HEK293 (cell line): ENCODE results near the gene MGAT2.

Experiments used
- CTCF ChIA-PET: fragments of 350-600 bp; formaldehyde crosslinking; extraction: SDS; loops from one replicate; lab custom pipeline; 2021; ENCODE audit warnings: antibody characterized with exemption; lab: Yijun Ruan, JAX
- POLR2A ChIA-PET: fragments of 300-600 bp; formaldehyde crosslinking; extraction: SDS; loops from one replicate; lab custom pipeline; 2020; ENCODE audit warnings: antibody characterized with exemption, inconsistent platforms; lab: Yijun Ruan, JAX
- H3K27ac ChIP-seq: fragments of 200-500 bp; sonication (Bioruptor generic); 2 replicates; pipeline ENCODE4 v1.5.1; 2014; ENCODE audit warnings: low read depth, low read length, control low read depth, inconsistent platforms; ENCODE audit errors: extremely low read depth
- H3K36me3 ChIP-seq, 2 experiments: fragments of 200-500 bp in 1 of 2; sonication (Bioruptor generic) in 1 of 2; 1 replicate in 1 of 2; 2 replicates in 1 of 2; pipeline ENCODE4 v1.5.1; 2014 to 2017; ENCODE audit warnings: inconsistent platforms in 2 of 2, low read length in 2 of 2; ENCODE audit not compliant: control insufficient read depth in 2 of 2, insufficient read depth in 1 of 2
- H3K4me1 ChIP-seq: fragments of 200-500 bp; sonication (Bioruptor generic); 2 replicates; pipeline ENCODE4 v1.5.1; 2014; ENCODE audit warnings: mild to moderate bottlenecking, low read length, inconsistent platforms; ENCODE audit not compliant: control insufficient read depth, insufficient read depth
- H3K4me3 ChIP-seq: 2 replicates; pipeline ENCODE4 v1.5.1; 2011; ENCODE audit warnings: low read depth, mild to moderate bottlenecking, control low read depth, low read length, moderate library complexity
- H3K9me3 ChIP-seq: fragments of 200-500 bp; sonication (Bioruptor generic); 2 replicates; pipeline ENCODE4 v1.5.1; 2014; ENCODE audit warnings: low read depth, low read length, inconsistent platforms; ENCODE audit not compliant: control insufficient read depth, insufficient read depth
- BCL11A ChIP-seq: fragments of 450-650 bp; formaldehyde crosslinking; IDR thresholded peaks from 2 replicates; pipeline ENCODE4 v1.5.1; 2016; ENCODE audit warnings: low read depth, missing biosample characterization, missing genetic modification characterization
- KLF7 ChIP-seq: fragments of 450-650 bp; formaldehyde crosslinking; IDR thresholded peaks from 2 replicates; pipeline ENCODE4 v1.5.1; 2016; ENCODE audit warnings: missing biosample characterization, missing genetic modification characterization, borderline replicate concordance
- OVOL3 ChIP-seq: fragments of 450-650 bp; formaldehyde crosslinking; IDR thresholded peaks from 2 replicates; pipeline ENCODE4 v1.5.1; 2016; ENCODE audit warnings: missing biosample characterization, missing genetic modification characterization
- SALL2 ChIP-seq: fragments of 450-650 bp; formaldehyde crosslinking; IDR thresholded peaks from 2 replicates; pipeline ENCODE4 v1.5.0; 2017; ENCODE audit warnings: missing biosample characterization, mild to moderate bottlenecking, missing genetic modification characterization, borderline replicate concordance
- SCRT1 ChIP-seq: fragments of 450-650 bp; formaldehyde crosslinking; IDR thresholded peaks from 2 replicates; pipeline ENCODE4 v1.5.1; 2016; ENCODE audit warnings: missing biosample characterization, missing genetic modification characterization, borderline replicate concordance
- ZBTB7A ChIP-seq: fragments of 450-650 bp; formaldehyde crosslinking; IDR thresholded peaks from 2 replicates; pipeline ENCODE4 v1.5.1; 2016; ENCODE audit warnings: low read depth, missing biosample characterization, missing genetic modification characterization
- ZNF138 ChIP-seq: fragments of 450-650 bp; formaldehyde crosslinking; IDR thresholded peaks from 2 replicates; pipeline ENCODE4 v1.5.1; 2016; ENCODE audit warnings: missing biosample characterization, missing genetic modification characterization, borderline replicate concordance
- ZNF2 ChIP-seq: fragments of 450-650 bp; formaldehyde crosslinking; IDR thresholded peaks from 2 replicates; pipeline ENCODE4 v1.5.1; 2016; ENCODE audit warnings: missing biosample characterization, missing genetic modification characterization
- ZNF211 ChIP-seq: fragments of 450-650 bp; formaldehyde crosslinking; IDR thresholded peaks from 2 replicates; pipeline ENCODE4 v1.5.1; 2016; ENCODE audit warnings: low read depth, missing biosample characterization, missing genetic modification characterization
- ZNF221 ChIP-seq: fragments of 450-650 bp; formaldehyde crosslinking; IDR thresholded peaks from 2 replicates; pipeline ENCODE4 v1.5.1; 2017; ENCODE audit warnings: missing biosample characterization, missing genetic modification characterization, borderline replicate concordance
- ZNF280D ChIP-seq: fragments of 450-650 bp; formaldehyde crosslinking; IDR thresholded peaks from 2 replicates; pipeline ENCODE4 v1.5.1; 2016; ENCODE audit warnings: missing biosample characterization, missing genetic modification characterization
- ZNF664 ChIP-seq: fragments of 450-650 bp; formaldehyde crosslinking; IDR thresholded peaks from 2 replicates; pipeline ENCODE4 v1.5.1; 2016; ENCODE audit warnings: missing biosample characterization, missing genetic modification characterization
- TF ChIP-seq, protein P1 (sequence below): sonication (generic); formaldehyde crosslinking; IDR thresholded peaks from 2 replicates; pipeline ENCODE4 v1.8.1; 2022; ENCODE audit warnings: mild to moderate bottlenecking, moderate library complexity, missing genetic modification reagents
- TF ChIP-seq, protein P2 (sequence below): fragments of 450-650 bp; formaldehyde crosslinking; IDR thresholded peaks from 2 replicates; pipeline ENCODE4 v1.5.1; 2017; ENCODE audit warnings: missing biosample characterization, missing genetic modification characterization
- TF ChIP-seq, protein P3 (sequence below): fragments of 450-650 bp; formaldehyde crosslinking; IDR thresholded peaks from 2 replicates; pipeline ENCODE4 v1.5.1; 2017; ENCODE audit warnings: missing biosample characterization, missing genetic modification characterization

MGAT2 gene

GRCh38 chr14:49634547-49635334, 14.1 kb downstream of the MGAT2 start, which contains the start of gene DNAAF2 (continued):
- TF ChIP-seq, protein P1, sequence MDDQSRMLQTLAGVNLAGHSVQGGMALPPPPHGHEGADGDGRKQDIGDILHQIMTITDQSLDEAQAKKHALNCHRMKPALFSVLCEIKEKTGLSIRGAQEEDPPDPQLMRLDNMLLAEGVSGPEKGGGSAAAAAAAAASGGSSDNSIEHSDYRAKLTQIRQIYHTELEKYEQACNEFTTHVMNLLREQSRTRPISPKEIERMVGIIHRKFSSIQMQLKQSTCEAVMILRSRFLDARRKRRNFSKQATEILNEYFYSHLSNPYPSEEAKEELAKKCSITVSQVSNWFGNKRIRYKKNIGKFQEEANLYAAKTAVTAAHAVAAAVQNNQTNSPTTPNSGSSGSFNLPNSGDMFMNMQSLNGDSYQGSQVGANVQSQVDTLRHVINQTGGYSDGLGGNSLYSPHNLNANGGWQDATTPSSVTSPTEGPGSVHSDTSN (CRISPR knock-in tag) = peak; percentile 5

DNA sequence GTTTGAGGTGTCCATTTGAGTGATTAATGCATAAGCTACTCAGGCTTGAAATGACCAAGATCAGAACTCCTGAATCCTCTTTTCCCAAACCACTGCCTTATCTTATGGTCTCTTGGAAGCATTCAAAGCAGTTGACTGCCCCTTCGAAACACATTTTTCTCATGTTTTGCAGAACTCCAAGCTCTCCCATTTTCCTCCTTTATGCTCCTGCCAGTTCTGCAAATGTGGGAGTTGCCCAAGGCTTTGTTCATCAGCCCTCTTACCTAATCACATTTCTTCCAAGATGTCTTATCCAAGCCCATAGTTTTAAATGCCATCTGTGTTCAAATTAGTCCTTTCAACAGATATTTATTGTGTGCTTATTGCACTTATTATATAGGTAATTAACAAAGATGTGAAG, 16.3 kb downstream of the MGAT2 start:
- no peak overlapping the region for H3K4me3 ChIP-seq
- ChIA-PET POLR2A (interaction anchor here (0.6 kb wide), 1 partner anchor 814 kb away, joined by 3 read pairs; no protein-coding TSS in a partner anchor), CTCF (interaction anchor here (1.1 kb wide), 1 partner anchor 9 kb away, joined by 3 read pairs; no protein-coding TSS in a partner anchor)
- no peak overlapping the region for H3K27ac ChIP-seq
- TF ChIP-seq, protein P1 (CRISPR knock-in tag) = no peak
- TF ChIP-seq OVOL3 (no peak), ZNF211 (tag by site-specific recombination) (no peak), ZNF138 (no peak), SCRT1 (no peak), ZNF664 (tag by site-specific recombination) (no peak), SALL2 (no peak), ZBTB7A (tag by site-specific recombination) (no peak), KLF7 (tag by site-specific recombination) (no peak), ZNF221 (tag by site-specific recombination) (no peak), BCL11A (tag by site-specific recombination) (no peak), ZNF280D (tag by site-specific recombination) (no peak), ZNF2 (tag by site-specific recombination) (no peak)
- TF ChIP-seq, protein P2, sequence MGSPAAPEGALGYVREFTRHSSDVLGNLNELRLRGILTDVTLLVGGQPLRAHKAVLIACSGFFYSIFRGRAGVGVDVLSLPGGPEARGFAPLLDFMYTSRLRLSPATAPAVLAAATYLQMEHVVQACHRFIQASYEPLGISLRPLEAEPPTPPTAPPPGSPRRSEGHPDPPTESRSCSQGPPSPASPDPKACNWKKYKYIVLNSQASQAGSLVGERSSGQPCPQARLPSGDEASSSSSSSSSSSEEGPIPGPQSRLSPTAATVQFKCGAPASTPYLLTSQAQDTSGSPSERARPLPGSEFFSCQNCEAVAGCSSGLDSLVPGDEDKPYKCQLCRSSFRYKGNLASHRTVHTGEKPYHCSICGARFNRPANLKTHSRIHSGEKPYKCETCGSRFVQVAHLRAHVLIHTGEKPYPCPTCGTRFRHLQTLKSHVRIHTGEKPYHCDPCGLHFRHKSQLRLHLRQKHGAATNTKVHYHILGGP = no peak
- TF ChIP-seq, protein P3, sequence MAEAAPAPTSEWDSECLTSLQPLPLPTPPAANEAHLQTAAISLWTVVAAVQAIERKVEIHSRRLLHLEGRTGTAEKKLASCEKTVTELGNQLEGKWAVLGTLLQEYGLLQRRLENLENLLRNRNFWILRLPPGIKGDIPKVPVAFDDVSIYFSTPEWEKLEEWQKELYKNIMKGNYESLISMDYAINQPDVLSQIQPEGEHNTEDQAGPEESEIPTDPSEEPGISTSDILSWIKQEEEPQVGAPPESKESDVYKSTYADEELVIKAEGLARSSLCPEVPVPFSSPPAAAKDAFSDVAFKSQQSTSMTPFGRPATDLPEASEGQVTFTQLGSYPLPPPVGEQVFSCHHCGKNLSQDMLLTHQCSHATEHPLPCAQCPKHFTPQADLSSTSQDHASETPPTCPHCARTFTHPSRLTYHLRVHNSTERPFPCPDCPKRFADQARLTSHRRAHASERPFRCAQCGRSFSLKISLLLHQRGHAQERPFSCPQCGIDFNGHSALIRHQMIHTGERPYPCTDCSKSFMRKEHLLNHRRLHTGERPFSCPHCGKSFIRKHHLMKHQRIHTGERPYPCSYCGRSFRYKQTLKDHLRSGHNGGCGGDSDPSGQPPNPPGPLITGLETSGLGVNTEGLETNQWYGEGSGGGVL (tag by site-specific recombination) = no peak
- H3K9me3 ChIP-seq = no peaks in the 10 kb centered on the region
- peaks cover 5 to 23% of the 10 kb centered on the region in 2 experiments; a peak in 2 of 3 replicates for H3K36me3 ChIP-seq
- peaks cover 11% of the 10 kb centered on the region for H3K4me1 ChIP-seq
